GM12872 (cell line): Measurements from ENCODE around the gene SPRED2.

Source experiments
- TF ChIP-seq, protein P1 (sequence below): IDR thresholded peaks from 3 replicates; pipeline ENCODE4 v1.5.1; 2011; ENCODE audit warnings: low read depth, mild to moderate bottlenecking, low read length, moderate library complexity; ENCODE audit not compliant: insufficient read depth

The SPRED2 gene

GRCh38 chr2:65317841-65318240, 114.6 kb downstream of the SPRED2 start:
- TF ChIP-seq, protein P1, sequence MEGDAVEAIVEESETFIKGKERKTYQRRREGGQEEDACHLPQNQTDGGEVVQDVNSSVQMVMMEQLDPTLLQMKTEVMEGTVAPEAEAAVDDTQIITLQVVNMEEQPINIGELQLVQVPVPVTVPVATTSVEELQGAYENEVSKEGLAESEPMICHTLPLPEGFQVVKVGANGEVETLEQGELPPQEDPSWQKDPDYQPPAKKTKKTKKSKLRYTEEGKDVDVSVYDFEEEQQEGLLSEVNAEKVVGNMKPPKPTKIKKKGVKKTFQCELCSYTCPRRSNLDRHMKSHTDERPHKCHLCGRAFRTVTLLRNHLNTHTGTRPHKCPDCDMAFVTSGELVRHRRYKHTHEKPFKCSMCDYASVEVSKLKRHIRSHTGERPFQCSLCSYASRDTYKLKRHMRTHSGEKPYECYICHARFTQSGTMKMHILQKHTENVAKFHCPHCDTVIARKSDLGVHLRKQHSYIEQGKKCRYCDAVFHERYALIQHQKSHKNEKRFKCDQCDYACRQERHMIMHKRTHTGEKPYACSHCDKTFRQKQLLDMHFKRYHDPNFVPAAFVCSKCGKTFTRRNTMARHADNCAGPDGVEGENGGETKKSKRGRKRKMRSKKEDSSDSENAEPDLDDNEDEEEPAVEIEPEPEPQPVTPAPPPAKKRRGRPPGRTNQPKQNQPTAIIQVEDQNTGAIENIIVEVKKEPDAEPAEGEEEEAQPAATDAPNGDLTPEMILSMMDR = no peak

DNA sequence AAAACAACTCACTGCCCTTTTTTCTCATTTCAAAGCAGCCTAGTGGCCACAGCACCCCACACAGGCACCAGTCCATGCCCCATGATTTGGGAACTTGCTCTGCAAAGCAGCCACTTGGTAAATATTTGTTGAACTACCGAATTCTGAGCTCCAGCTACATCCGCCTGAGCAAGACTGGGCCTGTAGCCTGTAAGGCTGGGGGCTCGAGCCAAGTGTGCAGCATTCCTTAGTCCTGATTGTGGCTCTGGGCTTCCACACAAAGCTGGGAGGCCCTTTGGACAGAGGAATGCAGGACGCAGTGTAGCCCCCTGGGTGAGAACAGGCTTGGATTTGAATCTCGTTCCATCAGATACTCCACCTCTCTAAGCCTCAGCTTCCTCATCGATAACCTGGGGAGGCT, 116.3 kb downstream of the SPRED2 start:
- TF ChIP-seq, protein P1 = no peak

DNA sequence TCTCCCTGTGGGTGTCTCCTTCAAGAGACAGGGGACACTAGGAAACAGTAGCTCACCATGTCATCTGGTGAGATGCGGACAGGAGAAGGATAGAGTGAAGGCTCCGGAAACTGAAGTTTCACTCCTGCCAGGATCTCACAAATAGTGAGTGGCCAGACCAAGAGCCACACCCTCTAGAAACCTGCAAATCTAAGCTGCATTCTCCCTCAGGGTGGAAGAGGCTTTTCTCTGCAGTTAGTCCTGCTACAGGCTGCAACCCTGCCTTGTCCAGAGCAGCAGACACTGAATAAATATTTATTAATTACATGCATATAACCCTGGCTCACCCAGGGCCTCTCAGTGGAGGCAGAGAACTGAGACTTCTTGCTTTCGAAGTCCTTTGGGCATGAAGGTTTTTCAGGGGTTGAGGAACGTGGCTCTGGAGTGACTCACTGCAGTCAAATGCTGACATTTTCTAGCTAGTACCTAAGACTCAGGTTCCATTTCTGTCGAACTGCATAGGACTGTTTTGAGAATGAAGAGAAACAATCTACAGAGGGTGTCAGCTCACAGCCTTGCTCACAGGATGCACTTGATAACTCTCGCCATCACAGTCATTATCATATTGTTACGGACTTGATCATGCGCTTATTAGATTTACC, 117.5 kb downstream of the SPRED2 start:
- TF ChIP-seq, protein P1 = no peak

DNA sequence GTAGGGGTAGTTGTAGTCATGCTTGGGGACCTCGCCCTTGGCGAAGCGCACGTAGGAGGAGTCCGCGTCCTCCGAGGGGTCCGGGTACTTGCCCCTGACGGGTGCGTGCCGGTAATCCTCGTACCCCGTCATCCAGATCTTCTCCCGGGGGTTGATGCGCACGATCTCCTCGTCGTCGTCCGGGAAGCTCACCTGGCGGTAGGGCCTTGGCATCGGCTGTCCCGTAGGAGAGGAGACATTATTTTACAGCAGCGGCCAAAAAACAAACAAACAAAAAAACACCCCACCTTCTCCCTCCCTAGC, 118.5 kb downstream of the SPRED2 start:
- TF ChIP-seq, protein P1 = no peak

DNA sequence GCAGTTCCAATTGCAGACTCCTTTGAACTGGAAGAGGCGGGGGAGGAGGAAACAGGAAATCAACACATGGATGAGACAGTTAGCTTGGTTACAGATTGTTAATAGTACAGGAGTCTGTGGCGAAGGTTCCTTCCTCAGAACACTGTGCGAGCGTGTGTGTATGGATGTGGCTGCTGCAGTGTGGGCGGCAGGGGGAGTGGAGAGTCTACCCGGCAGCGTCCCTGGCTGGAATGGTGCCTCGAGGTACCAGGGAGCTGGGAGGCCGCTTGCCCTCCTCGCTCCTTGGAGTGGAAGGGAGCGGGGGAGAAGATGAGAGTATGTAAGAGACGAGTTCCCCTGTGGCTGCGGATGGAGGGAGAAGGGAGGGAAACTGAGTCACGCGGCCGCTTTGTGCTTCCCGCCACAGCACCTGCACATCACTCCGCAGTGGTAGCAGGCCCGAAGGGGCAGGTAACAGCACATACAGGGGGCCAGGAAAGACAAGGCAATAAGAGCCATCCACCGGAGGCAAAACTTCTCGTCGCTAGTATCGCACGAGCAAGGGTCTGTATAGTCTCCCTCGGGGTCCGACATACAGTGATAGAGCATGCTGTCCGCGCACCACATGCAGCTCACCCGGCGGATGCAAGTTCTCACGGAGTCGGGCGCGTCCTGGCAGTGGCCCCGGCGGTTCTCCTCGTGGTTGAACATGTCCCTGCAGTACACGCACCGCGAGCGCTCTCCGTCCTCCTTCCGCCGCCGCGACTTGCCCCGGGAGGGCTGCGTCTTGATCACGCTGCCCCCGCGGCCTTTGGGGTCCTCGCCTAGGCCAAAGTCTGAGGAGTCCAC, 119.1 kb downstream of the SPRED2 start:
- TF ChIP-seq, protein P1 = no peak

DNA sequence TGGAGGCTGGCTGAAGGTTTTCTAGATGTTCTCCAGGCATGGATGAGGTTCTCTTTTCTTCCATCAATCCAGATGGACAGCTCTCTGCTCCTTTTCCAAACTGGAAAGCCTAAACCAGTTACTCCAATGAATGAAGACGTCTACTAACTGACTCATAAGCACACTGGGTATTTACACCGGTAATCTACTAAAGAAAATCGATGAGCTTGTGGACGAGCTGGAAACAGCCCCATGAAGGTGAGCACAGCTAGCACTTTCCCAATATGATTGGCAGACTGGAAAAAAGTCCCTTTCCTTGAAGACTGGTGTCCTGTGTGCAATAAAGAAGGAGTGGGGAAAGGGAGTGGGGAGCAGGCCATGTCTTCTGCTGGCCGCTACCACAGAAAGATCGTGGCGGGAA, 120.8 kb downstream of the SPRED2 start:
- TF ChIP-seq, protein P1 = no peak

GRCh38 chr2:65311049-65311448, 121.3 kb downstream of the SPRED2 start:
- TF ChIP-seq, protein P1 = no peak
